NCI-H446 (cell line): Measurements from ENCODE around the gene UIMC1.

Source experiments
- DNase-seq, 2 experiments: peaks; one replicate each; lab custom pipeline; 2025; lab: John Stamatoyannopoulos, UW

The UIMC1 gene

GRCh38 chr5:176870110-176870591 lies 136.4 kb downstream of the UIMC1 start:
- no peak for DNase-seq

DNA sequence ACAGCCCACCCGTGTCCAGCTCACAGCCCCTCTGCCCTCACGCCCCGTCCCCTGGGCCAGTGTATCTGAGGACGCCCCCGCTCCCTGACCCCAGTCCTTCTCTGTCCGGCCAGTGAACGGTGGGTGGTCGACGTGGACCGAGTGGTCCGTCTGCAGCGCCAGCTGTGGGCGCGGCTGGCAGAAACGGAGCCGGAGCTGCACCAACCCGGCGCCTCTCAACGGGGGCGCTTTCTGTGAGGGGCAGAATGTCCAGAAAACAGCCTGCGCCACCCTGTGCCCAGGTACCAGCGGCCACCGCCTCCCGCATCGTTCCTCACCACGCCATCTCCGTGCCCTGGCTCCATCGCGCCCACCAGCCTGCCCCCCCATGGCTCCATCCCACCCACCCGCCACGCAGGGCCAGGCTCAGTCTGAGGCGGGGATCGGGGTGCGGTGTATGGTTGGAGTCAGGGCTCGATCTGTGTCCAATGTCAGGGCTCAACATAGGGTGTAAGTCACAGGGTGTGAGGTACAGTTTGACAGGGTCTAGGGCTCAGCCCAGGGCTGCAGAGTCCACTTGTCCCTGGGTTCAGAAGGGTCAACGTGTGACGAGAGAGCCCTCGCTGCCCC lies 137.0 kb downstream of the UIMC1 start:
- DNase-seq, result no peak

- no peak for DNase-seq
Measured at GRCh38 chr5:176868731-176869130, 137.8 kb downstream of the UIMC1 start.

DNA sequence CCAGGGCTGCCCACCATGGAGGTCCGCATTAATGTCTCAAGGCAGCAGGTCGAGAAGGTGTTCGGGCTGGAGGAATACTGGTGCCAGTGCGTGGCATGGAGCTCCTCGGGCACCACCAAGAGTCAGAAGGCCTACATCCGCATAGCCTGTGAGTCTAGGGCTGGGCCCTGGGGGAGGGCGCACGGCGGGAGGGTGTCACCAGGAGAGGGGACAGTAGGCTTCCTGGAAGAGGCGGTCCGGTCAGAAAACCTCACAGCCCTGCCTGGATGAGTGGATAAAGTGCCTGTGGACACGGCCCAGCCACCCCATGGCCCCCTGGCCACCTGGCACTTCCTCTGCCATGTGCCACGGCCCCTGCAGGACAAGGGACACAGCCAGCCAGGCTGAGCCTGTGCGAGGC lies 138.5 kb downstream of the UIMC1 start:
- DNase-seq, result no peak

DNA sequence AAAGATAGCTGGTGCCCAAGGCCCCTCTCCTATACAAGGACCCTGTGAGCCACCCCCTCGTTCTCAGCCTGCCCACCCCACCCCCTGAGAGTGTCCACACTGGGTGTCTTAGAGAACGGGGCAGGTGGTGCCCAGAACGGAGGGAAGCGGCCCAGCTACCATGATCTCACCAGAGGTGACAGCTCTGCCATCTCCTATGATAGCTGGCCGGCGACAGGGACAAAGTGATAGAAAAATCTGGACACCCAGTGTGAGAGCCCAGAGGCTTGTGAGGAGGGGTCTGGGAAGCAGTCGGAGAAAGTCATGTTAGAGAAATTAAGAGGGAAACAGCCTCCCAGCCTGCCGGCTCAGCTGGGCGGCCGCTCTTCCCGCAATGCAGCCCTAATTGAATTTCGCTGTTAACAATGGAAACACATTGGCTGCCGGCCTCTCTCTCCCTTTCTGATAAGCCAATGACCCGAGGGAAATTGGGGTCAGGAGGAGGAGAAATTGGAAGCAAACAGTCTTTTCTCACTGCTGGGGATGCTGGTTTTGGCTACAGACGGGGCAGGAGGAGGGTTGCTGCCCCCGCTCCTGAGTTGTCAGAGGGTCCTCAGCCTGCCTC lies 139.8 kb downstream of the UIMC1 start:
- no peak for DNase-seq

GRCh38 chr5:176865964-176866363 lies 140.6 kb downstream of the UIMC1 start:
- no peak for DNase-seq

- no peak for DNase-seq
Measured at GRCh38 chr5:176864755-176865154, 141.8 kb downstream of the UIMC1 start.

- DNase-seq, result no peak
Measured at GRCh38 chr5:176863765-176864098, 142.8 kb downstream of the UIMC1 start.

DNA sequence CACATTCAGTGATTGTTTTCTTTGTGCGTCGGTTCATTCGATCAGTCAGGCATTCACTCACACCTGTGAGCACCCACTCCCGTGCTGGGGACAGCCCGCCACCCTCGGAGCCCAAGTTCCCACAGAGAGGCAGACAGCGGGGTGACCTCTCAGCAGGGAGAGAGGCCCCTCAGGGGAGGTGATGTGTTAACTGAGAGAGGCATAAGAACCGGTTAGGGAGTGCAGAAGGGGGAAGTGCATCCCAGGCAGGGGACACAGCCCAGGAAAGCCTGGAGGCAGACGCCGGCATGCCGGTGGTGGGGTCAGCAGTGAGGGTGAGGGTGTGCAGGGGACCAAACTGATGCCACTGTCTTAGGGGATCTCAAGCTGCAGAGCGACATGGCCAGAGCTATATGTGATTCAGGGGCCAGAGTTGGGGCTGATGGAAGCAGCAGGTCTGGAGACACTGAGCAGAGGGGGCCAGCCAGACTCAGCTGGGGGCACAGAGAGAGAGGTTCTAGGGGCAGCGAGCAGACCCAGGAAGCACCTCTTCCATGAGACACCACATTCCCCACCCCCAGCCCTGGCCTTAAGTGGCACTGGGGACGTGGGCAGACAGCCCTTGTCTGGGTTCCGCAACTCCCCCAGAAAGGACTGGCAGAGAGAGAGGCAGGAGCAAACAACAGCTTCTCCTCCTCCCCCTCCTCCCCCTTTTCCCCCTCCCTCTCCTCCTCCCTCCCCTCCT lies 143.4 kb downstream of the UIMC1 start:
- no peak for DNase-seq

- no peak for DNase-seq
Measured at GRCh38 chr5:176862330-176862995, 144.1 kb downstream of the UIMC1 start.

DNA sequence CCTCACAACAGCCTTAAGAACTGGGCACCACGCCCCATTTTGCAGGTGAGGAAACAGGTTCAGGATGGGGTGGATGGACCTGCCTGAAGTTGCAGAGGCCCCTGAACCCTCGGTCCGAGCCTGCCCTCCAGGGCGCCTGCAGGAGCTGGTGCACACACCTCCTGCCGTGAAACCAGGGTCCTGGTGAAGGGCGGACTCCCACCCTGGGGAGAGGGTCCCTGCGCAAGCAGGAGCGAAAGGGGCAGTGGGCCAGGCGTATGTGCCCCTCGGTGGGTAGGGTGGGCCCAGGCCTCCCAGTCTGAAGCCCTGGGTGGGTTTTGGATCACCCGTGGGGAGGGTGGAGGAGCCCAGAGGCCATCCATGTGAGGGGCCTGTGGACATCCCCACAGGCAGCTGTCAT lies 145.3 kb downstream of the UIMC1 start:
- DNase-seq, result no peak

GRCh38 chr5:176860381-176860780 lies 146.2 kb downstream of the UIMC1 start:
- DNase-seq, result no peak

DNA sequence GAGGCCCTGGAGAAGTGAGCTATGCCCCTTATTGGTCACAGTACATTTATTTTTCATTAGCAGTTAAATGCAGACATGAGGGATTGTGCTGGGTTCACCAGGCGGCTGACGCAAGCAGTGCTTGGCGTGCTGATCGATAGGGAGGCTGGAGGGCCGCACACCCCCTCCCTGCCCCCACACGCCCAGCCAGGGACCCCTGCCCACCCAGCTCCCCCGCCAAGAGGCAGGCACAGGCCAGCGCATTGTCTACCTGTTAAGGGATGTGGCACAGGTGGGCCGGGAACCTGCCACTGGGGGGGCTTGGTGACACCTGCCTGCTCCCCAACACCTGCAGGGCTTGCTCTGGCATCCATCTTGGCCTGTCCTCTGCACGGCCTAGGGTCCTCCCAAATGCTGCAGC lies 146.7 kb downstream of the UIMC1 start:
- DNase-seq, result no peak

GRCh38 chr5:176857894-176858273 lies 148.7 kb downstream of the UIMC1 start:
- DNase-seq, result no peak

DNA sequence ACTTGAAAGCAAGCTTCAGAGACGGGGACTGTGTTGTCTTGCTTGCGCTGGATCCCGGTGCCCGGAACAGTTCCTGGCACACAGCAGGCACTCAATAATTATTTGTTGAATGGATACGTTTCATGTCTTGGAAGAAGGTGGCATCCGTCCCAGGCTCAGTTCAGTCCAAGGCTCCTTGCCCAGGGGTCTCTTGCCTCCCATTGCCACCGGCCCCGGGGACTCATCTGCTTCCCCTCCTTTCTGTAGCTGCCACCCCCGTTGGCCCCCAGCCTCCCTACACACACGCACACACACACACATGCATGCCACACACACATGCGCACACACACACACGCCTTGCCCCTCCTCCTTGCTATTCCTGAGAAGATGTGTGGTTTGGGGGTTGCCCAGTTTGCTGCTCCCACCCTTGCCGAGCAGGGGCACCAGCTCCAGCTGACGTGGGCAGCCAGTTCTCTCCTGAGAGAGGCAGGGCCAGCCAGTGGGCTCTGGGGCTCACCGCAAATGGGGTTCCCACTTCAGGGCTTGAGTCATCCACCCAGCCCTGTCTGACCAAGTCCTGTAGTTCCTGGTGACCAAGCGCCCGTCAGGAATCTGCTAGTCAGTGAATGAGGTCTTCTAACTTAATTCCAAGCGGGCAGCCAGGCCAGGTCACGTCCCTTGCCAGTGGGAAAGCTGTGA lies 149.2 kb downstream of the UIMC1 start:
- no peak for DNase-seq

- DNase-seq, result no peak
Measured at GRCh38 chr5:176856746-176857145, 149.8 kb downstream of the UIMC1 start.

- no peak for DNase-seq
Measured at GRCh38 chr5:176855598-176855997, 151.0 kb downstream of the UIMC1 start.
